ENCODE measurements around the gene PNLDC1.

The PNLDC1 gene

GRCh38 chr6:159862103-159862502 lies 62.0 kb downstream of the PNLDC1 start:
- TF ChIP-seq TCF12 (IDR thresholded peaks at IDR 0.05; ENCODE audit: low read depth) (no peak), TAF1 (IDR thresholded peaks at IDR 0.05; ENCODE audit: low read depth) (no peak), USF1 (IDR thresholded peaks at IDR 0.05) (no peak), ZBTB7A (IDR thresholded peaks at IDR 0.05; ENCODE audit: low read depth) (no peak), RAD21 (IDR thresholded peaks at IDR 0.05; ENCODE audit: low read depth) (no peak), TEAD4 (IDR thresholded peaks at IDR 0.05) (no peak), EP300 (IDR thresholded peaks at IDR 0.05; ENCODE audit: borderline replicate concordance) (no peak), FOXM1 (IDR thresholded peaks at IDR 0.05; ENCODE audit: borderline replicate concordance, low read depth) (no peak), NFIC (IDR thresholded peaks at IDR 0.05) (no peak), CEBPB (IDR thresholded peaks at IDR 0.05) (no peak), EGR1 (IDR thresholded peaks at IDR 0.05) (no peak), YY1 (IDR thresholded peaks at IDR 0.05; ENCODE audit: low read depth) (no peak), CREB1 (IDR thresholded peaks at IDR 0.05; ENCODE audit: low read depth) (no peak)

- peak; percentile 75 for TF ChIP-seq RAD21 (IDR thresholded peaks at IDR 0.05; ENCODE audit: low read depth)
Observed at GRCh38 chr6:159863341-159863740, 63.3 kb downstream of the PNLDC1 start.

- TF ChIP-seq NFIC (IDR thresholded peaks at IDR 0.05) (no peak), USF1 (IDR thresholded peaks at IDR 0.05) (no peak), CEBPB (IDR thresholded peaks at IDR 0.05) (no peak), RAD21 (IDR thresholded peaks at IDR 0.05; ENCODE audit: low read depth) (no peak)
Observed at GRCh38 chr6:159865226-159865920, 65.3 kb downstream of the PNLDC1 start.

- TF ChIP-seq TAF1 (IDR thresholded peaks at IDR 0.05; ENCODE audit: low read depth) (no peak), YY1 (IDR thresholded peaks at IDR 0.05; ENCODE audit: low read depth) (no peak), CEBPB (IDR thresholded peaks at IDR 0.05) (no peak), TEAD4 (IDR thresholded peaks at IDR 0.05) (no peak)
Observed at GRCh38 chr6:159866286-159867247, 66.5 kb downstream of the PNLDC1 start.
